GM19025 (cell line): ENCODE measurements around the gene AMOTL1.

ENCODE experiments used
- ATAC-seq: cut with Tn5 transposase; IDR thresholded peaks from one replicate; pipeline ENCODE4 v1.9.1; 2021; ENCODE audit warnings: mild to moderate bottlenecking, low read depth, moderate library complexity; ENCODE audit not compliant: unreplicated experiment

The AMOTL1 gene

DNA sequence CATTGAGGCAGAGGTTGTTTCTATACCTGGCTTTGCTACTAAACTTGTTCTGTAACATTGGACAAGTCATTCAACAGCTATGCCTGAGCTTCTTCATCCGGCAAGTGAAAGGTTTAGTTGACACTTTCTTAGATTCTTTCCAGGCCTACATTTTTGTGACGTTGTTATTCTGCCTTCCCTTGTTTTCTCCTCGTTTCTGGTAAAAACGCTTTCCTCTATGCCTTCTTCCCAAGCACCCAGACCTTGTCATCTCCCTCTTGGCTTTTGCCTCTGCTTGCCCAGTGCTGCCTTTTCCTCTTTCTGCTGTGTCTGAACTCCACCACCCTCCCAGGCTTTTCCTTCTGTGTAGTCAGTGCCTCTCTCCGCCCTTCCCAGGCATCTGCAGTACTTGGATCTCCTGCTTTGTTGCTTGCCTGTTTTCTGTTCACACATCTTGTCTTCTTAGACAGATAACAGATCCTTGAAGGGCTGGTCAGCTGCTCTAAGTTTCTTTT, 1.4 kb upstream of the AMOTL1 start:
- ATAC-seq, result no peak

DNA sequence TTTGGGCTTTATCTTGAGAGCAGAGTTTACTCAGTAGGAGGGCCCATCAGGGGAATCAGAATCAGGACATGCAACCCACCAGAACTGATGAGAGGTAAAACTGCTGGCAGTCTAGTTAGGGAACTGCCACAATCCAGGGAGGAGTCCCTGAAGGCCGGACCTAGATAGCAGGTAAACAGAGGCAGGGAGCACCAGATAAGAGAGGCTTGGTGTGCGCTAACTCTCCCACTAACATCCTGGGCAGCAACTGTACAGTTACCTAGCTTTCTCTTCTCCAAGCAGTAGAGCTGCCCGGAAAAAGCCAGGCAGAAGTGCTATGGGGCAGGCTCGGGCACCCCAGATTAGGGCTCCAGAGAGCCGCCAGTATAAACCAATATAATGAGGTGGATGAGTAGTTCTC, 865 bp upstream of the AMOTL1 start:
- ATAC-seq, result no peak

DNA sequence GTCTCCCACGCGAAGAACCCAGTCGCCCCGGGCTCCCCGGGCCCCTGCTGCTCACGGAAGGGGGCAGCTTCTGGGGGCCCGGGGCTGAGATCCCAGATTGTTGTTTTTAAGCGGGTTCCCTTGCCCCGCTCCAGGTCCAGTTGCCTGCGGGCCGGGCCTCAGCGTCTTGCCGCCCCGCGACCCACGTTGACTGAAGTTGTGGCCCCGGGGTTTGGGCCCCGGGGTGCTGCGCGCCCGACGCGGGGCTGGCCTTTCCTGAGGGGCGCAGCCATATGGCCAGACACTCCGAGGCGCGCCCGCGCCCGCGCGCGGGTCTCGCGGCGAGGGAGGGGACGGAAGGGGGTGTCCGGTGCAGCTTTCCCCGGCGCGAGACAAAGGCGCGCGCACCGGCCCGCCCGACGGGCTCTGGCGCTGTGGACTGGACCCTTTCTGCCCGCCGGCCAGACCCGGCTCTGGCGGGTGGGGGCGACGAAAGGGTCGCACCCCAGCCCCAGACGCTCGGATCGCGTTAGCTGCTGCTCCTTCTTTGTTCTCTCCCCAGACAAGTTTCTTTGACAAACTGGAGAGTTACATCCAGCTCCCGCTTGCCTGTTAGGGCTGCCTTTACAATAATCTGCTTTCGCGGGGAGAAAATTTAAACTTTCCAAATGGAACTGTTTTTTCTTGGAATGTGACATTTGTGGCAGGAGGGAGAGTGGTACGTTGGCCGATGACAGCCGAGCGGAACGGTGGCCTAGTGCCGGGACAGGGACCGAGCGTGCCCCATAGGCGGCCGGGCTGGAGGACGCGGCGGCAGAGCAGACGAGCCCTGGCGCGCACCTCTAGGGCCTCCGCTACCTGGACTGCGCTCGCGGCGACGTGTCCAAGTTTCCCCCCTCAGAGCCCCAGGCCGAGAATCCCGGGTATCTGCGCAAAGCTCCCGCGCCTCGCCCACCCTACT, 716 bp downstream of the AMOTL1 start:
- peak; percentile 35 for ATAC-seq

DNA sequence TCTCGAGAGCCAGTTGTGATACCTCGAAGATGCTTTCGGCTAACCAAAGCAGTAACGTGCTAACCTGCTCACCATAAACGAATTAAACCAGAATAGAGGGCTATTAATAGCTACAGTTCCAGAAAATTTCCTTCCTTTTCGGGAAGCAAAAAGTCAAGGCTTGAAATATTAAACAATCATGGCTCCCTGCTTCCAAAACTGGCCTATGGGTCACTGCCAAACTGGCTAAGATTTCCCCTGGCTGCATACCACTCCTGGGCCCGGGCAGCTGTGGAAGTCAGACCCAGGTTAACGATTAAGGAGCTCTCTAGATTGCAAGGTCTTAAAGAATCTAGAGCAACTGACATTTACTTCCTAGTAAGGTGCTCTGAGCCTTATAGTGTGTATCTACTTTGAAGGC, 1.7 kb downstream of the AMOTL1 start:
- no peak for ATAC-seq

DNA sequence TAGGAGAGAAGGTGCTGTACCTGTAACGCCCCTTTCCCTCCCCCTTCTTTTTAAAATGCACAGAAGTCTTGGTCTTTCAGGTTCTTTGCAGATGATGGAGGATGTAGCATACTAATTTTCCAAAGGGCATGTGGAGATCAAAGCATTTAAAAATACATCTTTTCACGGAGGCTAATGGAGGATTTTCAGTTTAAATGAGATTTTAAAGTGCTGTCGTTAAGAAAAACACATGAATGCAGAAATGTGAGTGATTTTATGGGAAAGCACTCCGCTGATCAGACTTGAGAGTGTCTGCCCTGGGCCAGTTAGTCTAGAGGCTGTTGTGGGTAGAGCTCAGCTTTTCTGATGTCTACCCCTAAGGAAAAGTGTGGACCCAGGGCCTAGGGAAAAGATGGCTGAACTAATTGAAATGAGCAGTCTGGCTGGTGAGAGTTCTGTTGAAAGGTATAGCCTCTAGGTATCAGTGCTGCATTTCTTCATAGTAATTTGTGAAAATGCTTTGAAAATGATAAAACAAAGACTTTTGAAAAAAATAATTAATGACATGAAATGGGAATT, 2.5 kb downstream of the AMOTL1 start:
- no peak for ATAC-seq

DNA sequence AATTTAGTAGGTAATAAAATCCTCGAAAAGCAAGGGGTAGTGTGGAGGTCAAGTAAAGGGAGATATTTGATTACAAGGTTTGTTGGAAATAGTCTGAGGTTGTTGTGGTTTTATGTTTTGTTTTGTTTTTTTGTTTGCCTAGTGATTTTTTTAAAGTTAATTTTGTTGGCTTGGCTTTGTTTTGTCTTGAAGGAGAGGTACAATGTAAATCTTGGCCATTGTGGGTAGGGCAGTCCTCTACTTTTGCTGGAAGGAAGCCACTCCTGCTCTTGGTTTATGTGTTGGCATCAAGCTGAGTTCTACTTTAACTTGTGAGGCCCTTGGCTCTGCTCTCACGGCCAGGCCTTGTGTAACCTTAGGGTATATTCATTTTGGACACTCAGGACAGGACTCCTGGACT, 3.2 kb downstream of the AMOTL1 start:
- ATAC-seq, result no peak

DNA sequence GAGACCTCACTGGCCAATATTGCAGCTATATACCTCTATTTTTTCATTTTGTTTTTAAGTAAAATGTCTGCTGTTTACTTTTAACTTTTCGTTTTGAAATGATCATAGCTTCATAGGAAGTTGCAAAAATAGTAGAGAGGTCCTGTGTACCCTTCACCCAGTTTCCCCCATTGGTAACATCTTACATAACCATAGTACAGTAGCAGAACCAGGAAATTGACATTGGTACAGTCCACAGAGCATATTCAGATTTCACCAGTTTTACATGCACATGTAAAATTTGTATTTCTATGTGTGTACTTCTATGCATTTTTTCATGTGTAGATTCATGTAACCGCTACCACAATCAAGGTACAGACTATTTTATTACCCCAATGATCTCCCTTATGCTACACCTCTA, 3.8 kb downstream of the AMOTL1 start:
- ATAC-seq, result no peak

DNA sequence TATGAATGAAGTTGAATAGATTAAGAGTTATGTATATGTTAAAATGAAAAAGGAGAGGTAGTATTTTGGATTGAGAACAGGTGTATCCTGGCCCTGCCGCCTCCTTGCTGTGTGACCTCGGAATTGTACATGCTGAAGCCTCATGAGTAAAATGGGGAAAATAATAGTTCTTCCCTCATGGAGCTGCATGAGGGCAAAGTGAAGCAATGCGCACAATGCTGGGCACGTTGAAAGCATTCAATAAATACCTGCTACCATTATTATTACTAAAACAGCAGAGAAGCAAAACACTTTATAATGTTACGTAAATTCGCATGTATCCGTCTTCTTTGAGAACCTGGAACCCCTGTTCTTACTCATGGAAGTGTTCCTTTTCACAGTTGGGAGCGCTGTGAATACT, 5.7 kb downstream of the AMOTL1 start:
- no peak for ATAC-seq

DNA sequence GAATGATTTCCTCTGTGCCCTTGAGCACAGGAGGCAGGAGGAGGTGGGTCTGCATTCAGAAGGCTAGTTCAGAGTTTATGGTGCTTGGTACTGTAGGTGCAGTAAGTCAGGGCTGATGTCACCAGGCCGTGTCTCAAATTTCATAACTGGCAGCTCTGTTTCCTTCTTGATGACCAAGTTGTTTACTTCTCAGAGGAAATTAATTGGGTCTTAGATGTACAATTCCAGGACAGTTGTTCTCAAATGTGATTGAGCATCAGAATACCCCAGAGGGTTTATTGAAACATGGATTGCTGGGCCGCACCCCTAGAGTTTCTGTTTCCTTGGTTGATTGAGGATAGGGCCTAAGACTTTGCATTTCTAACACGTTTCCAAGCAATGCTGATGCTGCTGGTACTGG, 6.2 kb downstream of the AMOTL1 start:
- ATAC-seq, result no peak

DNA sequence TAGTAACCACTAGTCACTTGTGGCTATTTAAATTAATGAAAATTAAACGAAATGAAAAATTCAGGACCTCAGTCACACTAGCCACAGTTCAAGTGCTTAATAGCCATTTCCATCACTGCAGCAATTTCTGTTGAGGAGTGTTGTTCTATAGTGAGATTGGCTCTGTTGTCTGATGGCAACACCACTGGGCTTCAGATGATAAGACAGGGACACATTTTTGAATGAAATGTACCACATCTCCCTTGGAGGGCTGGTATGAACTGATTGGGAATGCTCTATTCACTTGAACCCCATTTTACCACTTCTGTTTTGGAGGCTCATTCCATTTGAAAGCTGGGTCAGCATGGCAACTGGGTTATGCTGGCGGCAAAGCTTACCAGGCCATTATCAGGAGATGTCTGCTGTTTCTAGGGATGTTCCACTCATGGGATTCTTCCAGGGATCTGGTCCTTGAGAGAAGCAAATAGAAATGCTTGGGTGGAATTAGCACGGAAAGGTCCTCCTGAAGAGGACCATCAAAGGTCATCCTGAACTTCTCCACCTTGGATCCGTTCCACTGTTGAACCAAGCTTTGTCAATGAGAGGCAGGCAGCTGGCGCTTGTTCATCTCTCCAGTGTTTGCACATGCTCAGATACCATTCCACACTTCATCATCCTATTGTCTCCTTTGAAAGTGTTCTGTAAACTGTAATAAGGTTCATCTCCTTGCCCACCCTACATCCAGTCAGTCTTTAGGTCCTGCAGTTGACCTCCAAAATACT, 7.6 kb downstream of the AMOTL1 start:
- ATAC-seq, result no peak

DNA sequence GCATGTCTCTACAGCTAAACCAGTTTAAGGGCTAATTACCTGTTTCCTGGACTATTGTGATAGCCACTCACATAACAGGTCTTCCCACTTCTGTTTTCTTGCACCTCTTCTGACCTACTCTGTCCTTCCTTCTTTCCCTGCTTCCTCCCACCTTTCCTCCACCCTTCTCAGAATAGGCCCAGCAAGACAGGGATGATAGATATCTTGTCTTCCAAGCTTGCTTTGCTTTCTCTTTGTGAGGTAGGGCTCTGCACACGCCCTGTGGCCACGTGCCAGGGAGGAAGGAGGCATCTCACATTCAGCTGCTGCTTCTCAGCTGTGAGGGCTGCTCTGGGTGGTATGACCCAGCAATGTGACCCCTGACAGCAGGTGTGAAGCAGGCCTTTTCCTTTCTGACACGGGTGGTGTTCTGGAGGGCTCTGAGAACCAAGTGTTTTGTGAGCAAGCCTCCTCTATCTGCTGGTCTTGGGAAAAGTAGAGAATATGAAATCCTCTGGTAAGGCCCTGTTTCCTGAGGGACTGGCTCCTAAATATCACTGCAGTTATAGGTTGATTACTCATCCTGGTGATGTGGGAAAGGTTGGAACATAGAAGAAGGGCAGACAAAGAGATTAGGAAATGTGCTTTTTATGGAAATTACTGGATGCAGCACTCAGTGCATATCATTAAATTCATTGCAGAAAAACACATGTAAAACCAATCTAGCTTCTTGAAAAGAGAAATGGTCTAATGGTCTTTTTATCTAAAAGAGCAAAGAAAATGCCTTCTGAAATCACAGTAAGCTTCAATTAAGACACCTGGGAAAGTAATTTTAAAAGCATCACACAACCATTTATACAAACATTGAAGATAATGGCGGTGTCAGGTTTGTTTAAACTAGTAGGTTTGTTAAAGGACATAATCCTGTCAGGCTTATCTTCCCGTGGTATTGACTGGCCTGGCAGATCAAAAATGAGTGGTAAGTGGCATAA, 8.5 kb downstream of the AMOTL1 start:
- no peak for ATAC-seq

DNA sequence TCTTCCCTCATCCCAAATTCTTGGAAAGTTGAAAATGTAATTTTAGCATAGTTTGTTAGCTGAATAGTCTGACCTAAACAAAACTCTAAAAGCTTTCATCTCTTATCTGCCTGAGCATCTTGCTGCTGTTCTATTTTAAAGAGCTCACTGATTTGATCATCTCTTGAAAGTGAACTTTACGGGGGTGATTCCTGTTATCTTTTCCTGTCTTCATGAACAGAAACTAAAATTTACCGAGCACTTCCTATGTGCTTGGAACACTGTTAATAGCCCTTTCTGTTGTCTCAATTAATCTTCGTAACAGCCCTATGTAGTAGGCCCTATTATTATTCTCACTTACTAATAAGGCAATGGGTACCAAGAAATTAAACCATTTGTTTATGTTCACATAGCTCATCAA, 12.3 kb downstream of the AMOTL1 start:
- ATAC-seq, result no peak

DNA sequence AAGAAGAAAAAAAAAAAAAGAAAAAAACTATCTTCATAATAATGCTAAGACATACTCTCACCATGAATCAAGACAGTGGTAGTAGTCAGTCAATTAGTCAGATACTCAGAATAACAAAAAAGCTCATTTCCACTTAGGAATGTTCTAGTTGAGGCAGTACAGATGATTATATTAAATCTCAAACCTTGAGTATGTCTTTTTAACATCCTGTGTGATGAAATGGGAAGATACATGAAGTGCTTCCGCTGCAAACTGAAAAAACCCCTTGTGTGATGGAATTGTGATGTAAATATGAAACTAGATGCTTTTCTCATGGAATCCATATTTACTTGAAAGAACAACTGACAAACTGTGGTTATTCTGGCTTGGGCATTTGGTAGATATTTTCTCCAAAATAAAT, 13.7 kb downstream of the AMOTL1 start:
- no peak for ATAC-seq

DNA sequence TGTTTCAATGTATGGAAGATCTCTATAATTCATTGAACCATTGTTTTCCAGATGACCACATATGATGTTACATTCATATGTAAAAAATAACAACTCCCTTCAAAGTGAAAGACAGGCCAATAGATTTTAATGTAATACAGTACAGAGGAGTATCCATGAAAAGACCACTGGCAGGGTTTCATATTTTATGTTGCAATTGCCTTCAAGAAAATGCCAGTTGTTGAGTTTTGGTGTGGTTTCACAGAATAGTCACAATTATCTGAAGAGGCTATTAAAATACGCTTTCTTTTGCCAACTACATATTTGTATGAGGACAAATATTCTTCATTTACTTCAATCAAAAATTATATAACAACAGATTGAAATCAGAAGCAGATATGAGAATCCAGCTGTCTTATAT, 14.3 kb downstream of the AMOTL1 start:
- ATAC-seq, result no peak

DNA sequence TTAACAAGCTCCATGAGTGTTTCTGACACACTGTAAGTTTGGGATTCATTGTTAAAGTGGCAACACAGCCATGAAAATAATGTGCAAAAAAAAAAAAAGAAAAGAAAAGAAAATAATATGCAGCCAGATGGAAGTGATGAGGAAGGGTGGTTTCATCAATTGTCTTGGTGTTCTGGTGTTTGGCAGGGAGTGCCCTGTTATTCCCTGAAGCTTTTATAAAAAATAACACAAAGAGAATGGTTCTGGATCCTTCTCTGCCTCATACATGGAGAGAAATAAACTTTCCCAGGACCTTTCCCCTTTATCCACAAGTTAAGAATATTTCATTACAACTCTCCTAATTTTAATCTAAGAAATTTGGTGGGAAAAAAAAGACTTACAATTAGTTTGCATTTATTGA, 16.7 kb downstream of the AMOTL1 start:
- ATAC-seq, result no peak

DNA sequence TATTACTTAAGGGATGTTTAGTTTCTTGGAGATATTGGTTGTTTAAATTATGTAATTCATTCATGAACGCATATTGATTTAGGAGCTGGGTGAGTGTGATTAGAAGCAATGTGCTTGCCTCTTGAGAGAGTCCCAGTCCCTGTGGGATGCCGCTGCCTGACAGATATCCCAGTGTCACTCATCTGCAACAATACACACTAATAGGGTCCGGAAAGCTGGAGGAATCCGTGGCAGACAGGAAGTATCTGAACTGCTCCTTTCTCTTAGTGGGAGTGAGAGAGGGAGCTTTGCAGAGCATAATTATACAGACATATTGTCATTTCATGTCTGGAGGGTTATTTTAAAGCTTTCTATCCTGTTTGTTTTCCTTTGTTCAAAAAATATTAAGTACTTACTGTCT, 17.4 kb downstream of the AMOTL1 start:
- no peak for ATAC-seq

DNA sequence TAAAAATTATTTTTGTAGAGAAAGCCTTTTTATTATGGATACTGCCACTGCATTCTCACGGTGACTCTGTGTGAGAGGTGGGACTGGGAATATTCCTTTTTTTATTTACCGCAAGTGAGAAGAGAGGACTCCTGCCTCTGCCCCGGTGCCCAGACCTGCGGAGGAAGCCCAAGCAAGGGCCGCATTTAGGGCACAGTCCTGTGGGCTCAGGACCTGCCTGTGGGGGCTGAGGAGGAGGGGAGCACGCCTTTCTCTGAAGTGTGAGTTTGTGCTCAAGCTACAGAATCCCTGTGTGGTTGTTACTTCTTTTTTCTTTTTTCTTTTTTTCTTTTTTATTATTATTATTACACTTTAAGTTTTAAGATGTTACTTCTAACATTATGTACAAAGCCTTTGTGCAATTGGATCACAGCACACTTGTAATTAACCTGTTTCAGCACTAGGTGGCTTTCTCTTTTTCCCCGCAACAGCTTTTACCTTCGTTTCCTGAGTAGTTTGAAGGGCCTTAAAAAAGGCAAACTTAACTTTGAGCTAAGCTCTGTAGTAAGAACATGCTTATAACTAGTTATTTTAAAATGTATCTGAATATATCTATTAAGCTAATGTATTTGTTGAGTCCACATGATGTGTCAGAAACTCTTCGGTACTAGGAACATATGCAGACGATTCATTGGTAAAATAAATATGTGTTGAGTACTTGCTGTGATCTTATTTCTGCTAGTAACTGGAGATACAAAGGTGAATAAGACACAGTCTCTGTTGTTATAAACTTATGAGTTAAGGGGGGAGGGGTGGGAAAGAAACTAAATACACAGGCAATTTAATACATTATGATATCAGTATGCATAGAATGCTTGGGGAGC, 18.3 kb downstream of the AMOTL1 start:
- no peak for ATAC-seq

DNA sequence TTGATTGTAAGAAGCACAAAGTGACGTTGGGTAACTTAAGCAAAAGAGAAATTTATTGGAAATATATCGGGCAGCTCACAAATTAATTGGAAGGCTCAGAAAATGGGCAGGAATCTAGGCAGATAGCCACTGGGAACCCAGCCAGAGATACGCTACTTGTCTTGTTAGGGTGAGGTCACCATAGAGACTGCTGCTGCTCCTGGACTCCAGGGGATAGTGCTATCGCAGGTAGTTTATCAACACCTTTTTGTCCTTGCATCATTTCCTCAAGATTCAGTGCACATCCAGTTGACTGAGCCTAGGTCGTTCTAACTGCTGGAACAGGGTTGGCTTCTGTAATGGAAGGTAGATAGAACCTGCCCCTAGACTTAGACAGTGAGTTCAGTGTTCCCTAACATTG, 19.6 kb downstream of the AMOTL1 start:
- ATAC-seq, result no peak

DNA sequence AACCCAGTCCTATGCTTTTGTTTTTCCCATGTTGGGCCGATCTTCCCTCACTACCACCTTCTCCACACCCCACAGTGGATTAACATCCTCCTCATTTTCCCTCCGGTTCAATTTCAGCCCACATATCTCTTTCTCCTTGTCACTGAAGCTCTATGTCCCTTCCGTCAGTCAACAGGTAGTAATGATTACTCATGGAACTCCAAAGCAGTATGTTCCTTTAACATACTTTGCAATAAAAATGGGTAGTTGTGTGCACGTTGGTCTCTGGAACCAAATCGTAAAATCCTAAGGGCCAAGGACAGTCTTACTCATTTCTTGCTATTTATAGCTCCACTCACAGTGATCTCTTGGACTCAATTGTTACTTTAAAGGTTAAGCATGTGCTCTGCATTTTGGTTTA, 20.2 kb downstream of the AMOTL1 start:
- ATAC-seq, result no peak
